GM18507 (cell line): ENCODE results near the gene HIC1.
A peak's percentile ranks its signal among the peaks of the same experiment; 100 is the strongest.

Experiments used
- DNase-seq: peaks from one replicate; pipeline ENCODE4 v3.0.0; 2011; ENCODE audit warnings: low read depth; ENCODE audit not compliant: insufficient read length; ENCODE audit errors: extremely low spot score
- FAIRE-seq: peaks from 2 replicates; lab custom pipeline; 2011; peaks lifted over from hg19 to GRCh38; lab: Jason Lieb, UNC

The HIC1 gene

GRCh38 chr17:2057175-2057759, 2.4 kb downstream of the HIC1 start:
- FAIRE-seq (no peak), DNase-seq (no peak)

- FAIRE-seq (no peak), DNase-seq (no peak)
These were observed 3.1 kb downstream of the HIC1 start for GRCh38 chr17:2057760-2058585.

- peak; percentile 71 for FAIRE-seq
These were observed 4.0 kb downstream of the HIC1 start for GRCh38 chr17:2058586-2059546.

DNA sequence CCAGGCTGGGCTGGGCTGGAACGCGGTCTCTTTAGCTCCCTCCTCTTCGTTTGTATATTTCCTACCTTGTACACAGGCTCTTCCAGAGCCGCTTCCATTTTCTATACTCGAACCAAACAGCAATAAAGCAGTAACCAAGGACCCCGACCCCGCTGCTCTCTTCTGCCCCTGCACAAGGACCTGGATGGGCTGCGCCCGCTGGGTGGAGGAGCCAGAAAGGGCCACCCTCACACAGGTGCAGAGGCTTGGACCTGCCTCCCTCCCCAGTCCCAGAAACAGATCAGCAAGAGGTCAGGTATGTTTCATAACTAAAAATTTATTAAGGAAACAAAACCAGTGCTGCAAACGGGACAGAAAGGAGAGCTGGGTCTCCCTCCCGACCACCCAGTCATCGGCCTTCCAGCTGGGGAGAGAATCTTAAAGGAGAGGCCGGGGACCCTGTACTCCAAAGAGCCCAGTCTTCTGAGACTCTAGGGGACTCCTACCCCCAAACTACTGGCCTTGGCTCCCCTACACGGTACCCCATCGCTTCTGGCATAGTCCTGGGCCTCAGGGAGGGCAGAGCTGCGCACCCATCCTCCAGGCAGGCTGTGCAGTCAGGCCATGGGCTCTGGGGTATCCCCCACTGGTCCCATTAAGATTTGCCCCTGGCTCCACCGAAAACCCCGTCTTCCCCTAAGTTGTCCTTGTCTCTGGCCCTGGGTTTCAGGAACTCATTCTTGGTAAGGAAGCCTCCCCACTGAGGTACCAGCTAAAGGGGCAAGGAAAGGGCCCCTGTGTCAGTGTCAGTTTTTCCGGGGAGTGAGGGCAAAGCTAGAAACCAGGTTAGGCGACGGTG, 4.9 kb downstream of the HIC1 start:
- FAIRE-seq (no peak), DNase-seq (no peak)

More at GRCh38 chr17:2058586-2059546, 4.0 kb downstream of the HIC1 start:
- DNase-seq: no peak

GRCh38 chr17:2060385-2060658, 5.4 kb downstream of the HIC1 start:
- FAIRE-seq: no peak
- DNase-seq: no peak

DNA sequence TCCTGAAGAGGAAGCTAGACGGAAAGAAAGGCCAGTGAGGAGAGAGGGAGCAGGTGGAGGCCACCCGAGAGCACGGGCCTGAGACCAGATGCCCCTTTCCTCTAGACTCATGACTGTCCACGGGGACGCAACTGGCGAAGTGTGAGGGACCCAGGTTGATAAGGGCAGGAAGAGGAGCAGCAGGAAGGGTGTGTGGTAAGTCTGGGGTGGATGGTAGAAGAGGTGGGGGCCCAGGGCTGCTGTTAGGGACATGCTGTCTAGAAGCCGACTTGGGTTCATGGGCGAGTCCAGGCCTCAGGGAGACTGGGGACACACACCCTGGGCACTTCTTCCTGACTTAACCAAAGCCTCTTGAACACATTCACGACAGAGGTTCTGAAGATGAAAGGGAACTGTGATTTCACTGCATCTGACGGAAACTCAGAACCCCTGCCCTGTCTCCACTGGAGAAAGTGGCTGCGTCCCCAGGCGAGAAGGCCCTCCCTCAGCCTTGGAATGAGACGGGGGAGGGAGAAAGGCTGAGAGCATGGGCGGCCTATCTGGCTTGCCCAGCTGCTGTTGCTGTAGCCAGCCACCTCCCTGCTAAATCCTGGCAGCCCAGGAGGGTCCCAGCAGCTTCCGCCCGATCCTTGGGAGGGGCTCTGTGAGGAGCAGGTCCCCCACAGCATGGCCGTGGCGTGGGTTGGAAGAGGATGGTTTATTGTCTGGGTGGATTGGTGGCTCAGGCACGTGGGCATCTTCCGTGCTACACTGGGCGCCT, 6.0 kb downstream of the HIC1 start:
- DNase-seq: no peak
- FAIRE-seq: no peak

DNA sequence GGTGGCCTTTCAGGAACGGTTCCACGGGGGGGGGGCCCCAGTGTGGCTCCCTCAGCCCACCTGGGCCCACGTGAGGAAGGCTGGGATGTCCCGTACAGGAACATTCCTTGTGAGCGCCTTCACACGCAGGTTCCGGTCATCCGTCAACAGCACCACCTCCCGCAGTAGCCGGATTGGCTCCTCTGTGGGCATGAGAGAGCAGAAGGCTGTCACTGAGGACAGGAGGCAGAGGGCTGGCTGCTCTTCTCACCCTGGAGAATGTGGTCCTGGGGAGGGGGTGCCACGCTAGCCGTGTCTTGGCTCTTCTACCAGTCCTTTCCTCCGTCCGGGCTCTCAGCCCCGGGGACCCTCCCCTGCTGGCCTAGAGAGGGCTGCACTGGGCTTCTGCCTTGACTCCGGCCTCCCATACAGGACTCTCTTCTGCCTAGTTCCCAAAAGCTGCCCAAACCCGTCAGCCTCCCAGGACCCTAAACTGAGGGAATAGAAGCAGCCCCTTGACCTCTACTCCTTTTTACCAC, 6.6 kb downstream of the HIC1 start:
- FAIRE-seq: no peak

DNA sequence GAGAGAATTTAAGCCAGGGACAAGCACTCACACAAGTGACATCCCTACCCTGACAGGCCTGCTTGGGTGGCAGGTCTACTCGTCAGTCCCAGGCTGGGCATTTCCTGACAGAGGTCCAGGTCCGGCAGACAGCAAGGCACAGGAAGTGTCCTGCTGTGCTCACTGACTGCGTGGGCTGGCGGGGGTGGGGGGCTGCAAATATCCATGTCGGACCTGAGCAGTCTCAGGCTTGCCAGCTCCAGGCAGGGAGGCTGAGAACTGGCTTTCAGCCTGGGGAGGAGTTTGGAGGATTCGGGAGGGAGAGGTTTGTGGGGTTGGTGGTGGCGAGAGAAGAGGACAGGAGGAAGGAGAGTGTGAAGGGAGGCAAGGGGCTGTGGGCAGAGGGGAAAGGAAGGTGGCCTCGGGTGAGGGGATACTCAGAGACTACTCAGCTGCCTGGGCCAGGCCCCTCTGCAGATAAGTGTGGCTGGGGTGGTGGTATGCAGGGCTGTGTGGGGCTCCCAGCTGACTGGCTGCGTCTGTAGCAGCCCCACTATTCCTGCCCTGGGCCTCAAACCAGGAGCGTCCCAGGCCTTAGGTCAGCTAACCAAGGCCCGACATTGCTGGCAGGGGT, 7.8 kb downstream of the HIC1 start:
- FAIRE-seq (no peak), DNase-seq (no peak)

More for the DNA sequence above, 6.6 kb downstream of the HIC1 start:
- DNase-seq: no peak

GRCh38 chr17:2063261-2064146, 8.6 kb downstream of the HIC1 start:
- DNase-seq (no peak), FAIRE-seq (no peak)

GRCh38 chr17:2064147-2064489, 9.2 kb downstream of the HIC1 start:
- DNase-seq (no peak), FAIRE-seq (peak; percentile 5)

- peak; percentile 70 for FAIRE-seq
- DNase-seq: no peak
These were observed 9.6 kb downstream of the HIC1 start for GRCh38 chr17:2064520-2064971.

DNA sequence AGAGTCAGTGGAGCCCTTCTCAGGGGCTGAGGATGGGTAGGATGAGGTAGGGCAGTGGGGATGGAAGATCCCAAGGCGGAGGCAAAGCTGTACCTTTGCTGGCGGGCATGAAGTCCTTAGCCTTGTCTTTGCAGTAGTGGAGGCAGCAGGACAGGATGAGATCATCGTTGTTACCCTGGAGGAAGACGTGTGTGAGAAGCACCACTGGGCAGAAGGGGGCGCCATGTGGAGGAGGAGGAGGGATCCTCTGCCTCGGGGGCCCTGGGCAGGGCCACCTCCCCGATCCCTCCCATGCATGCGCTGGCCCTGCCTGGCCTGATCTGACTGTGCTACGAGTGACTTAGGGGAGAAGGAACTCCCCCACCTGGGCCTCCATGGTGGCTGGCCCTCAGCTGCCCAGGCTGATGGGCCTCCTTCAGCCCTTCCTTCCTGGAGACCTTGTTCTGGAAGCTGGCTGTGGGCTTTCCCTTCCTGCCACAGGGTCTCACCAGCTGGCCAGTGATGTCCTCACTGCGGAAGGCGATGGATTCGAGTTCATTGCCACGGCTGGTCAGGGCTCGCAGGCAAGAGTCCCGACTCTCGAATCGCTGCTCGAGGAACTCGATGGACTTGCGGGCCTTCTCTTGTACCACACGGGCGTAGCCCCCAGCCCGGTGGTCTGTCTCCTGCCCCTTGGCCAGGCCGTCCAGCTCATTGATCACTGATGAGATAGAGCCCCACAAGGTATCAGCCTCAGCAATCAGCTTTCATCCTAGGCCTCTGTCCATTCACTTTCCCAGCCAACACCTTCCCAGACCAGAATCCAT, 10.3 kb downstream of the HIC1 start:
- no peak for DNase-seq
- no peak for FAIRE-seq

GRCh38 chr17:2065949-2066400, 11.1 kb downstream of the HIC1 start:
- DNase-seq (no peak), FAIRE-seq (no peak)

- FAIRE-seq (no peak), DNase-seq (no peak)
These were observed 12.2 kb downstream of the HIC1 start for GRCh38 chr17:2067048-2067561.

GRCh38 chr17:2067608-2068024, 12.7 kb downstream of the HIC1 start:
- DNase-seq: no peak
- FAIRE-seq: no peak

- FAIRE-seq (no peak), DNase-seq (no peak)
These were observed 13.2 kb downstream of the HIC1 start for GRCh38 chr17:2068031-2068518.
